HepG2 (cell line): Measurements from ENCODE around the gene TMEM87A.

Source experiments
- CHD2 ChIP-seq: IDR thresholded peaks from 2 replicates; pipeline ENCODE4 v1.6.1; 2011; ENCODE audit warnings: low read depth, low read length, improper control_type of control experiment
- HOXA3 ChIP-seq: sonication (generic); formaldehyde crosslinking; IDR thresholded peaks from 2 replicates; pipeline ENCODE4 v1.5.0; 2020; ENCODE audit warnings: missing genetic modification reagents
- MAFK ChIP-seq, 2 experiments: IDR thresholded peaks in 1 of 2; conservative IDR thresholded peaks in 1 of 2; 2 replicates each; pipeline ENCODE4 v1.6.1; 2011; ENCODE audit warnings: improper control_type of control experiment in 2 of 2, low read length in 2 of 2
- MYC ChIP-seq: sonication (generic); formaldehyde crosslinking; IDR thresholded peaks from 2 replicates; pipeline ENCODE4 v1.9.0; 2021; ENCODE audit warnings: missing genetic modification reagents, borderline replicate concordance
- NFE2L2 ChIP-seq: fragments of 150-350 bp; IDR thresholded peaks from 2 replicates; pipeline ENCODE4 v1.6.1; 2014; ENCODE audit warnings: low read length
- NFIC ChIP-seq: IDR thresholded peaks from 2 replicates; pipeline ENCODE4 v1.6.1; 2012; ENCODE audit warnings: mild to moderate bottlenecking, low read length, inconsistent platforms
- NR1H2 ChIP-seq: sonication (generic); formaldehyde crosslinking; IDR thresholded peaks from 2 replicates; pipeline ENCODE4 v1.8.1; 2022; ENCODE audit warnings: low read depth, missing genetic modification reagents, borderline replicate concordance
- POLR2A ChIP-seq, 2 experiments: IDR thresholded peaks; 2 replicates each; pipeline ENCODE4 v1.6.1; 2011; ENCODE audit warnings: low read depth in 2 of 2, low read length in 2 of 2, mild to moderate bottlenecking in 1 of 2, moderate library complexity in 1 of 2; ENCODE audit not compliant: insufficient read depth in 1 of 2
- RNF2 ChIP-seq: fragments of 450-650 bp; conservative IDR thresholded peaks from 2 replicates; pipeline ENCODE4 v1.6.1; 2016; ENCODE audit warnings: low read depth
- TEAD2 ChIP-seq: sonication (generic); formaldehyde crosslinking; IDR thresholded peaks from 2 replicates; pipeline ENCODE4 v1.9.0; 2021; ENCODE audit warnings: missing genetic modification reagents
- TP53 ChIP-seq: sonication (generic); formaldehyde crosslinking; conservative IDR thresholded peaks from 2 replicates; pipeline ENCODE4 v1.4.0; 2020; ENCODE audit warnings: missing genetic modification reagents
- ZNF30 ChIP-seq: sonication (generic); formaldehyde crosslinking; IDR thresholded peaks from 2 replicates; pipeline ENCODE4 v1.5.0; 2020; ENCODE audit warnings: mild to moderate bottlenecking, missing genetic modification reagents
- ZNF362 ChIP-seq: sonication (generic); formaldehyde crosslinking; IDR thresholded peaks from 2 replicates; pipeline ENCODE4 v1.4.0; 2020; ENCODE audit warnings: missing genetic modification reagents, mild to moderate bottlenecking, borderline replicate concordance
- TF ChIP-seq, protein P1 (sequence below): sonication (generic); formaldehyde crosslinking; IDR thresholded peaks from 2 replicates; pipeline ENCODE4 v1.5.0; 2020; ENCODE audit warnings: mild to moderate bottlenecking, missing genetic modification reagents, moderate library complexity

GRCh38 chr15:42202653-42203052 is 70.6 kb downstream of the TMEM87A start:
- TF ChIP-seq HOXA3, result no peak
- no peak for TF ChIP-seq MAFK (conservative IDR thresholded peaks at IDR 0.05 in 1 of 2, IDR thresholded peaks at IDR 0.05 in 1 of 2; ENCODE audit: low read length in 2 of 2)
- TF ChIP-seq, protein P1, sequence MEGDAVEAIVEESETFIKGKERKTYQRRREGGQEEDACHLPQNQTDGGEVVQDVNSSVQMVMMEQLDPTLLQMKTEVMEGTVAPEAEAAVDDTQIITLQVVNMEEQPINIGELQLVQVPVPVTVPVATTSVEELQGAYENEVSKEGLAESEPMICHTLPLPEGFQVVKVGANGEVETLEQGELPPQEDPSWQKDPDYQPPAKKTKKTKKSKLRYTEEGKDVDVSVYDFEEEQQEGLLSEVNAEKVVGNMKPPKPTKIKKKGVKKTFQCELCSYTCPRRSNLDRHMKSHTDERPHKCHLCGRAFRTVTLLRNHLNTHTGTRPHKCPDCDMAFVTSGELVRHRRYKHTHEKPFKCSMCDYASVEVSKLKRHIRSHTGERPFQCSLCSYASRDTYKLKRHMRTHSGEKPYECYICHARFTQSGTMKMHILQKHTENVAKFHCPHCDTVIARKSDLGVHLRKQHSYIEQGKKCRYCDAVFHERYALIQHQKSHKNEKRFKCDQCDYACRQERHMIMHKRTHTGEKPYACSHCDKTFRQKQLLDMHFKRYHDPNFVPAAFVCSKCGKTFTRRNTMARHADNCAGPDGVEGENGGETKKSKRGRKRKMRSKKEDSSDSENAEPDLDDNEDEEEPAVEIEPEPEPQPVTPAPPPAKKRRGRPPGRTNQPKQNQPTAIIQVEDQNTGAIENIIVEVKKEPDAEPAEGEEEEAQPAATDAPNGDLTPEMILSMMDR (CRISPR knock-in tag), result no peak
- TF ChIP-seq NR1H2 (CRISPR knock-in tag), result no peak
- TF ChIP-seq TP53, result no peak
- TF ChIP-seq CHD2, result no peak
- no peak for TF ChIP-seq ZNF362
- TF ChIP-seq MYC, result no peak
- no peak for TF ChIP-seq RNF2
- no peak for TF ChIP-seq ZNF30
- no peak for TF ChIP-seq POLR2A (IDR thresholded peaks at IDR 0.05; ENCODE audit: insufficient read depth in 1 of 2, low read depth in 2 of 2, low read length in 2 of 2)
- TF ChIP-seq NFE2L2, result no peak
- no peak for TF ChIP-seq TEAD2
- no peak for TF ChIP-seq NFIC
